ENCODE results near the gene ANKRD17.
"Not testable (repeated sequence)": the region's sequence is repeated elsewhere in the genome, so short reads cannot be mapped to it uniquely, and the experiment has no call there.

- TF ChIP-seq, protein P1, sequence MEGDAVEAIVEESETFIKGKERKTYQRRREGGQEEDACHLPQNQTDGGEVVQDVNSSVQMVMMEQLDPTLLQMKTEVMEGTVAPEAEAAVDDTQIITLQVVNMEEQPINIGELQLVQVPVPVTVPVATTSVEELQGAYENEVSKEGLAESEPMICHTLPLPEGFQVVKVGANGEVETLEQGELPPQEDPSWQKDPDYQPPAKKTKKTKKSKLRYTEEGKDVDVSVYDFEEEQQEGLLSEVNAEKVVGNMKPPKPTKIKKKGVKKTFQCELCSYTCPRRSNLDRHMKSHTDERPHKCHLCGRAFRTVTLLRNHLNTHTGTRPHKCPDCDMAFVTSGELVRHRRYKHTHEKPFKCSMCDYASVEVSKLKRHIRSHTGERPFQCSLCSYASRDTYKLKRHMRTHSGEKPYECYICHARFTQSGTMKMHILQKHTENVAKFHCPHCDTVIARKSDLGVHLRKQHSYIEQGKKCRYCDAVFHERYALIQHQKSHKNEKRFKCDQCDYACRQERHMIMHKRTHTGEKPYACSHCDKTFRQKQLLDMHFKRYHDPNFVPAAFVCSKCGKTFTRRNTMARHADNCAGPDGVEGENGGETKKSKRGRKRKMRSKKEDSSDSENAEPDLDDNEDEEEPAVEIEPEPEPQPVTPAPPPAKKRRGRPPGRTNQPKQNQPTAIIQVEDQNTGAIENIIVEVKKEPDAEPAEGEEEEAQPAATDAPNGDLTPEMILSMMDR (IDR thresholded peaks at IDR 0.05), result not testable (repeated sequence)
- not testable (repeated sequence) for TF ChIP-seq POLR2A (IDR thresholded peaks at IDR 0.05)
Observed at GRCh38 chr4:73228800-73229199, 29.8 kb downstream of the ANKRD17 start.

Data from right lobe of liver (tissue), 4 donors.